NCI-H226 (cell line): ENCODE data around the gene SLC2A11.
A peak's percentile ranks its signal among the peaks of the same experiment; 100 is the strongest.

ENCODE experiments used
- DNase-seq: peaks from one replicate; pipeline ENCODE4 v3.0.0-alpha.2; 2015

SLC2A11 gene, protein sequence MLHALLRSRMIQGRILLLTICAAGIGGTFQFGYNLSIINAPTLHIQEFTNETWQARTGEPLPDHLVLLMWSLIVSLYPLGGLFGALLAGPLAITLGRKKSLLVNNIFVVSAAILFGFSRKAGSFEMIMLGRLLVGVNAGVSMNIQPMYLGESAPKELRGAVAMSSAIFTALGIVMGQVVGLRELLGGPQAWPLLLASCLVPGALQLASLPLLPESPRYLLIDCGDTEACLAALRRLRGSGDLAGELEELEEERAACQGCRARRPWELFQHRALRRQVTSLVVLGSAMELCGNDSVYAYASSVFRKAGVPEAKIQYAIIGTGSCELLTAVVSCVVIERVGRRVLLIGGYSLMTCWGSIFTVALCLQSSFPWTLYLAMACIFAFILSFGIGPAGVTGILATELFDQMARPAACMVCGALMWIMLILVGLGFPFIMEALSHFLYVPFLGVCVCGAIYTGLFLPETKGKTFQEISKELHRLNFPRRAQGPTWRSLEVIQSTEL

GRCh38 chr22:23857606-23858483 is at the start of gene SLC2A11:
SLC2A11 (plus strand) TSS chr22:23857875; CDS start chr22:23858000, 125 bp downstream.
- DNase-seq = peak; percentile 81

- DNase-seq = no peak
Measured at GRCh38 chr22:23812378-23812777, 45.3 kb upstream of the SLC2A11 start.

- no peak for DNase-seq
Measured at GRCh38 chr22:23815541-23816155, 42.0 kb upstream of the SLC2A11 start.

- DNase-seq = no peak
Measured at GRCh38 chr22:23816156-23816976, 41.3 kb upstream of the SLC2A11 start.

DNA sequence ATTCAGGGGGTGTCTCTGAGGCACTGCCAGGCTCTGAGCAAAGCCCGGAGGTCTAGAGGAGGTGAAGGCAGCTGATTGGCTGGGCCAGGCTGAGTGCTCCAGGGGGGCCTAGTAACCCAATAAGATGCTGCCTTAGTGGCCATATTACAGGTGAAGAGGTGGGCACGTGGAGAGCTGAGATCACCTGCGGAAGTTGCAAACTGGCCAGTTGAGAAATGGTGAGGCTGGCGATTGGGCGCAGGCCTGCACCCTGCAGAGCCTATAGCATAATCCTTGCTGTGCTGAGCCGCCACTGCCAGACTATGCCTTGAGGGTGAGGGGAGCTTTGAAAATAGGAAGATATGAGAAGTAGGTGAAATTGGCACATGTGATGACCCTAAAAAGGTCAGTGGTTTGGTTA is 40.5 kb upstream of the SLC2A11 start:
- DNase-seq = no peak

DNA sequence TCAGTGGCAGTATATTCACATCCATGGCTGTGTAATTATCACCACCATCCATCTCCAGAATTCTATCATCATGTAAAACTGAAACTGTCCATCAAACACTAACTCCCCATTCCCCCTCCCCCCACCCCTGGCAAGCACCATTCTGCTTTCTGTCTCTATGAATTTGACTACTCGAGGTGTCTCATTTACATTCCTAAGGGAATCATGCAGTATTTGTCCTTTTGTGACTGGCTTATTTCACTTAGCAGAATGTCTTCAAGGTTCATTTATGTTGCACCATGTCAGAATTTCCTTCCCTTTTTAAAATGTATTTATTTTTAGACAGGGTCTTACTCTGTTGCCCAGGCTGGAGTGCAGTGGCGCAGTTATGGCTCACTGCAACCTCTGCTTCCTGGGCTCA is 39.1 kb upstream of the SLC2A11 start:
- no peak for DNase-seq

GRCh38 chr22:23820748-23821211 is 36.9 kb upstream of the SLC2A11 start:
- DNase-seq = no peak

DNA sequence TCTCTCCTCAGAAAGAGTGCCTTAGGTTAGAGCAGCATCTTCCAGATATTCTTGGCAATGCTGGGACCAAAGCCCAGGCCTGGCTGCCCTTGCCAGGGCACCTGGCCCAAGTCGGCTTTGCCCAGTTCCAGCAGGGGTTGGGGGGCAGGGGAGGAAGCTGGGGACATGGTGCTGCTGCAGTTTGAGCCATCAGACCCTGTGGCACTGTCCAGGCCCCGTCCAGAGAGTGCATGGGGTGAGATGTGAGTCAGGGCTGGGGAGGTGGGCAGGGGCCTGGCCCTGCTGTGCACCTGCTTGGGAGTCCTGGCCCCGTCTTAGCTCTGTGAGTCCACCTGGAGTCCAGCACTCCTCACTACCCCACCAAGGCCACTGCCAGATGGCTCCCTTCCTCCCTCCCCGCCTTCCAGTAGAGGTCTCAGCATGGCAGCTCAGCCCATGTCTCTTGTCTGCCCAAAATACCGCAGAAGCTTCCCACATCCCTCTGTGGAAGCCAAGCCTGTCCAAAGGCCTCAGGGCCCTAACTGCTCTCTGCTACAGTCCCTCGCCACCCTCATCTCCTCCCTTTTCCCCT is 35.5 kb upstream of the SLC2A11 start:
- no peak for DNase-seq

GRCh38 chr22:23823331-23823791 is 34.3 kb upstream of the SLC2A11 start:
- DNase-seq = no peak

DNA sequence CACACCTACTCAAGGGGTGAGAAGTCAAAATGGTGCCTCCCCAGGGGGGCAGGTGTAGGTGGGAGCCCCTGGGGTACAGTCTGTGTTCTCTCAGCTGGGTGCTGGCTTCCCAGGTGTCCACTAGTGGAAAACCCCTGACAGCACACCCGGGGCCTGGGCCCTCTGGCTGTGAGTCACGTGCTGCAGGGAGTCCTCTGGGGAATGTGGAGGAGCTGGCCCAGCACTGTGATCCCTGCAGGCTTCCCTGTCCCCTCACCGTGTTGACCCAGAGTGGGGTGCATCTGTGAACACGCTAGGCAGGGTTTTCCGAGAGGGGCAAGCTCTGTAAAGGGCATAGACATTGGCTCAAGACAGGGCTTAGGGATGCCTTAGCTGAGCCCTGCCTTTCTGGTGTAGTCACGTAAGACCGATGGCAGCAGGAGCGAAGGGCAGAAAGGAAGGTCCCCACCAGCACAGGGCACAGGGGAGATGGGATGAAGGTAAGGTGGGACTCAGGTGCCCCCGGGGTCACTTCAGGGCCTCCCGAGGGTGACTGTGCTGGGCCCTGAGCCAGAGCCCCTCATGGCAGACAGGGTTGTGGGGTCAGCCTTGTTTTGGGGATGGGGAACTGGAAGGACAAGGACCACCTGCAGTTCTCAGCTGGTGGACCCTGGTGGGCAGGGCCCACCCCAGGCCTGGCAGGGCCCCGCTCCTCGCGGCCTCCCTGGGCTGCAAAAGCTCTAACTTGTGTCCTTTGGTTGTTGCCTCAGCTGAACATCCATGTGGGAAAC is 33.0 kb upstream of the SLC2A11 start:
- no peak for DNase-seq

DNA sequence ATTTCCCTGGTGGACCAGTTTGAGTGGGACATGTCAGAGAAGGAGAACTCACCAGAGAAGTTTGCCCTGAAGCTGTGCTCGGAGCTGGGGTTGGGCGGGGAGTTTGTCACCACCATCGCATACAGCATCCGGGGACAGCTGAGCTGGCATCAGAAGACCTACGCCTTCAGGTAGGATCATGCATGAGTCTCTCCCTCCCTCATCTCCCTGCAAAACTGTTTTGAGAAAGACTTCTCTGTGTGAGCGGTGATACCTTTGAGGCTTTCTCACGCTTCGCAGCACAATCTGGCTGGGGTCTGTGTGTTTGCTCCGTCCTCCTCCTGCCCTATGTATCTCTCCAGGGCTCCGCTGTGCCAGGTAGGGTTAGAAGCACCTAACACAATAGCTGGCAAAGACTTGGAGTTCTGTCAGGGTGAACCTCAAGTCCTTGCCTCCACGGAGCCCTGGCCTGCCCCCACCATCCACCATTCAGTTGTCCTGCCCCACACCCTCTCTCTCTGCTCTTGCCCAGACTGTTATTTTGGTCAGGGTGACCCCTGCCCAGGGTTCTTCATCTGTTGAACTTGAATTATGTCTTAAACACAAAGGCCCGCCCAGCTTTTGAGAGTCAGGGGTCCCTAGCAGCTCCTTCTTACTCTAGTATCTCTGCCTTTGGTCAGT is 32.3 kb upstream of the SLC2A11 start:
- no peak for DNase-seq

- DNase-seq = no peak
Measured at GRCh38 chr22:23826510-23827350, 30.9 kb upstream of the SLC2A11 start.

DNA sequence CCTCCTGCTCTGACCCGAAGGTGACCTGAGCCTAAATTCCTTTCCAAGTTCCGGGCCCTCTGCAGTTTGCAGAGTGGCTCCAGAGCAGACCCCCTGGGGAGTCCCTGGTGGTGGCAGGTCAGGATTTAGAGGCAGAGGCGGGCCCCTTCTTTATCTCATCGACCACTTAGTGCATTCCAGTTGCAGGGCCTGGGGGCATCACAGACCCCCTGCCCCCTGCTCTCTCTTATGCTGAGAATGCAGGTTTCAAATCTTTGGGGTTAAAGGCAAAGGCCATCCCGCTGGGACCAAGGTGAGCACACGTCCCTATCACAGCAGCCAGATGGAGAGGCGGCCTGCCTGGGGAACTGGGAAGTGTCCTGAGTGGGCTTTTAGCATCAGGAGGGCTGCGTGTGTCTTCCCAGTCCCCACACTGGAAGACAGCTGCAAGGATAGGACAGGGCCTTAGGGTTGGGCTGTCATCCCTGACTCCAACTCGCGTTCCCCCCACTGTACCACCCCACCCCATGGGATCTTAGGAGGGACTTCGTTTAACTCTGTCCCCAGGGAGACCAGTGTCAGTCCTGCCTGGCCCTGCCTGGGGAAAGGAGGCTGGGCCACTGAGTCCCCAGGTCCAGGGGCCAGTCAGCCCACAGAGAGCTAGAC is 30.2 kb upstream of the SLC2A11 start:
- no peak for DNase-seq

- DNase-seq = no peak
Measured at GRCh38 chr22:23828800-23829680, 28.6 kb upstream of the SLC2A11 start.

- no peak for DNase-seq
Measured at GRCh38 chr22:23829845-23830372, 27.8 kb upstream of the SLC2A11 start.

GRCh38 chr22:23831261-23831660 is 26.4 kb upstream of the SLC2A11 start:
- no peak for DNase-seq

DNA sequence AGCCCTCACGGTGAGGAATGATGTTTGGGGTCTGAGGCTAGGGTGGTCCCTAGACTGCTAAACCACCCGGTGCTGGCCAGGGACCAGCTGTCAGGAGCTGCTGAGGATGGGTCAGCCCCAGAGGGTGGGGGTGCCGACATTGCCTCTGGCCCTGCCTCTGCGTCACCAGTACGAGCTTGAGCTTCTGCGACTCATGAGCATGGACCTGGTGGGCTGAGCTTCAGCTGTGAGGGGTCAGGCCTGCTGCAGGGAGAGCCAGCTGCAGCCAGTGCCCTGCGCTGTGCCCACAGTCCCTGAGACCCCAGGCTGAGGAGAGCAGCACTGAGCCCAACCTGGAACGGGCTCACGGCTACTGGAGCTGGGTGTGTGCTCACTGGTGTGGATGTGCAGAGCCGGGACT is 25.9 kb upstream of the SLC2A11 start:
- no peak for DNase-seq
